ENCODE data around the gene LIF.
"Not testable (repeated sequence)": the region's sequence is repeated elsewhere in the genome, so short reads cannot be mapped to it uniquely, and the experiment has no call there.

The LIF gene

GRCh38 chr22:30241576-30242371, 4.8 kb downstream of the LIF start:
- no peak for DNase-seq

- DNase-seq: no peak
Observed at GRCh38 chr22:30240541-30241417, 5.8 kb downstream of the LIF start.

- DNase-seq: no peak
Observed at GRCh38 chr22:30239488-30240405, 6.8 kb downstream of the LIF start.

GRCh38 chr22:30238661-30239487, 7.7 kb downstream of the LIF start:
- DNase-seq: no peak

- DNase-seq: no peak
Observed at GRCh38 chr22:30238136-30238535, 8.4 kb downstream of the LIF start.

- no peak for DNase-seq
Observed at GRCh38 chr22:30236875-30237274, 9.7 kb downstream of the LIF start.

GRCh38 chr22:30235687-30236170, 10.8 kb downstream of the LIF start:
- DNase-seq: no peak

- no peak for DNase-seq
Observed at GRCh38 chr22:30234786-30235470, 11.6 kb downstream of the LIF start.

GRCh38 chr22:30234325-30234724, 12.2 kb downstream of the LIF start:
- DNase-seq: not testable (repeated sequence)

GRCh38 chr22:30233582-30233981, 13.0 kb downstream of the LIF start:
- DNase-seq: no peak

- DNase-seq: no peak
Observed at GRCh38 chr22:30232716-30233218, 13.8 kb downstream of the LIF start.

- DNase-seq: no peak
Observed at GRCh38 chr22:30230787-30231461, 15.6 kb downstream of the LIF start.

- DNase-seq: no peak
Observed at GRCh38 chr22:30230330-30230729, 16.2 kb downstream of the LIF start.

- no peak for DNase-seq
Observed at GRCh38 chr22:30228509-30229359, 17.8 kb downstream of the LIF start.

- DNase-seq: no peak
Observed at GRCh38 chr22:30227438-30228228, 18.9 kb downstream of the LIF start.

- DNase-seq: no peak
Observed at GRCh38 chr22:30226192-30226832, 20.2 kb downstream of the LIF start.

GRCh38 chr22:30225220-30225927, 21.2 kb downstream of the LIF start:
- no peak for DNase-seq

Measured in CD4-positive, alpha-beta T cell treated with Interferon alpha-2 for 1 hour (primary cell).